ENCODE results near the gene FKRP.
A peak's percentile ranks its signal among the peaks of the same experiment; 100 is the strongest.

The FKRP gene

GRCh38 chr19:46714444-46715106 is 31.3 kb upstream of the FKRP start:
- peaks cover 3 to 28% (median 7%) of the 10 kb centered on the region in 3 donors for H3K36me3 ChIP-seq
- TF ChIP-seq CTCF (IDR thresholded peaks at IDR 0.05) = no peak
- H3K27ac ChIP-seq = peak overlapping the region; percentile 87 to 95
- H3K4me1 ChIP-seq = peaks cover 0 to 43% (median 25%) of the 10 kb centered on the region in 4 donors
- intact Hi-C loops (cut with DNase I; ENCODE audit: low total_unique reads) = no loop called here
- peak overlapping the region; percentile 79 to 92 for H3K4me3 ChIP-seq
- no peaks in the 10 kb centered on the region for H3K27me3 ChIP-seq
- H3K9me3 ChIP-seq = no peaks in the 10 kb centered on the region
- DNase-seq = no peak

- H3K4me1 ChIP-seq = peaks cover 0 to 43% (median 25%) of the 10 kb centered on the region in 4 donors
- peak overlapping the region; percentile 87 to 95 for H3K27ac ChIP-seq
- peak overlapping the region; percentile 77 to 79 for H3K4me3 ChIP-seq
- DNase-seq = no peak
- H3K9me3 ChIP-seq = no peaks in the 10 kb centered on the region
- H3K27me3 ChIP-seq = no peaks in the 10 kb centered on the region
- intact Hi-C loops (cut with DNase I; ENCODE audit: low total_unique reads) = no loop called here
- TF ChIP-seq CTCF (IDR thresholded peaks at IDR 0.05) = no peak
- H3K36me3 ChIP-seq = peaks cover 2 to 28% (median 10%) of the 10 kb centered on the region in 3 donors
Measured at GRCh38 chr19:46715620-46715974, 30.3 kb upstream of the FKRP start.

- no peak for TF ChIP-seq CTCF (IDR thresholded peaks at IDR 0.05)
- peaks cover 0 to 43% (median 25%) of the 10 kb centered on the region in 4 donors for H3K4me1 ChIP-seq
- H3K27me3 ChIP-seq = no peaks in the 10 kb centered on the region
- H3K4me3 ChIP-seq = peak overlapping the region; percentile 77 to 79
- DNase-seq = peak in 1 of 2 donors; percentile 47
- H3K36me3 ChIP-seq = peaks cover 0 to 28% (median 15%) of the 10 kb centered on the region in 3 donors
- H3K9me3 ChIP-seq = no peaks in the 10 kb centered on the region
- intact Hi-C loops (cut with DNase I; ENCODE audit: low total_unique reads) = no loop called here
- peak overlapping the region; percentile 87 to 95 for H3K27ac ChIP-seq
Measured at GRCh38 chr19:46715975-46716671, 29.7 kb upstream of the FKRP start.

- intact Hi-C loops (cut with DNase I; ENCODE audit: low total_unique reads) = no loop called here
- no peak for DNase-seq
- Histone ChIP-seq H3K27me3 (no peaks in the 10 kb centered on the region), H3K36me3 (peaks cover under 1 to 33% (median 20%) of the 10 kb centered on the region in 3 donors), H3K27ac (peak overlapping the region; percentile 87 to 95), H3K4me1 (peaks cover 0 to 43% (median 25%) of the 10 kb centered on the region in 4 donors), H3K9me3 (no peaks in the 10 kb centered on the region), H3K4me3 (peak overlapping the region; percentile 77 to 79)
- no peak for TF ChIP-seq CTCF (IDR thresholded peaks at IDR 0.05)
Measured at GRCh38 chr19:46716672-46717033, 29.2 kb upstream of the FKRP start.

GRCh38 chr19:46717034-46717715 is 28.7 kb upstream of the FKRP start, which contains the start of gene PRKD2:
Gene PRKD2, minus strand, starts transcription at chr19:46717114. Its CDS starts 744 bp downstream, at chr19:46716370.
- DNase-seq = peak; percentile 85 to 95
- intact Hi-C loops (cut with DNase I; ENCODE audit: low total_unique reads) = no loop called here
- no peak for TF ChIP-seq CTCF (IDR thresholded peaks at IDR 0.05)
- Histone ChIP-seq H3K36me3 (peaks cover 6 to 38% (median 25%) of the 10 kb centered on the region in 3 donors), H3K27ac (peak within 1 kb of the TSS; percentile 87 to 95), H3K9me3 (no peaks in the 10 kb centered on the region), H3K27me3 (no peaks in the 10 kb centered on the region), H3K4me3 (peak within 1 kb of the TSS; percentile 77 to 79), H3K4me1 (peaks cover 0 to 43% (median 25%) of the 10 kb centered on the region in 4 donors)
